HG02943 (cell line): Measurements from ENCODE around the gene ZNF471.
A peak's percentile ranks its signal among the peaks of the same experiment; 100 is the strongest.

Source experiments
- ATAC-seq: cut with Tn5 transposase; IDR thresholded peaks from one replicate; pipeline ENCODE4 v1.9.1; 2021; ENCODE audit warnings: mild to moderate bottlenecking, low read depth, moderate library complexity; ENCODE audit not compliant: unreplicated experiment

ZNF471 gene

DNA sequence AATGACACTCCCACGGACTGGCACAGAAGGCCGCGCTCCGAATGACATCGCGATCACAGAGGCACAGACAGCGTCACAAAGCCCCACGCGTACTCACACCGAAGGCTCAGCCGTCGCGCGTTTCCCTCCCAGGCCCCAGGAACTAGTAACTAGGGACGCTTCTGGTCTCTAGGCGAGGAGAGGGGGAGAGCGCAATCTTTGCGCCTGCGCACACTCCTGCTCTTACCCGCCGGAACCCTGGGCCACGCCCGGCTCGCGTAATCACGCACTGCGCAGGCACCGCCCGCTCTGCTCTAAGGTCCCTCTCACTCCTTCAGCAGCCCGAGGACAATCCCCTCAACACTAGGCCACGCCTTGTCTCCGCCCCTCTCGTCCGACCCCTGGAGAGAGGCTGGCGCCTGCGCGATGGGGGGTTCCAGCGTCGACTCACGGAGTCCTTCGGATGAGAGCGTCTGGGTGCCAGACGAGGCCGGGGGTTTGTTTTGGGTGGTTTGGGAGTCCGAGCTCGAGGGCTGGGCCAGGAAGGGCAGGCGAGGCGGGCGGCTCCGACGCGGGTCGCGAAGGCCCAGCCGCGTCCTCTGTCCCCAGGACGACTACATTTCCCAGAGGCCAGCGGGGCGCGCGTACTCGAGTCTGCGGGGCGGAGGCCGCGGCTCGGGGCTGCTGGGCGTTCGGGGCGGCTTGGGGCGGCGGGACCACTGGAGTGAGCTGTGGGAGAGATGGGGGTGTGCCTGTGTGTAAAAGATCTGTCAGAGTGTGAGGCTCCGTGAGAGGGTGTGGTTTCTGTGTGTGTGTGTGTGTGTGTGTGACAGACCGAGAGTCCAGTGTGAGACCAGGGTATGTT lies at the start of gene ZNF471:
Gene ZNF471, plus strand, starts transcription at position 410 of the 844 bp plus-strand sequence. CDS start 3,717 bp downstream, outside the sequence.
- no peak for ATAC-seq

GRCh38 chr19:56474308-56474707 lies 33.3 kb upstream of the ZNF471 start:
- ATAC-seq, result no peak

- ATAC-seq, result no peak
Measured at GRCh38 chr19:56476093-56476492, 31.6 kb upstream of the ZNF471 start.

DNA sequence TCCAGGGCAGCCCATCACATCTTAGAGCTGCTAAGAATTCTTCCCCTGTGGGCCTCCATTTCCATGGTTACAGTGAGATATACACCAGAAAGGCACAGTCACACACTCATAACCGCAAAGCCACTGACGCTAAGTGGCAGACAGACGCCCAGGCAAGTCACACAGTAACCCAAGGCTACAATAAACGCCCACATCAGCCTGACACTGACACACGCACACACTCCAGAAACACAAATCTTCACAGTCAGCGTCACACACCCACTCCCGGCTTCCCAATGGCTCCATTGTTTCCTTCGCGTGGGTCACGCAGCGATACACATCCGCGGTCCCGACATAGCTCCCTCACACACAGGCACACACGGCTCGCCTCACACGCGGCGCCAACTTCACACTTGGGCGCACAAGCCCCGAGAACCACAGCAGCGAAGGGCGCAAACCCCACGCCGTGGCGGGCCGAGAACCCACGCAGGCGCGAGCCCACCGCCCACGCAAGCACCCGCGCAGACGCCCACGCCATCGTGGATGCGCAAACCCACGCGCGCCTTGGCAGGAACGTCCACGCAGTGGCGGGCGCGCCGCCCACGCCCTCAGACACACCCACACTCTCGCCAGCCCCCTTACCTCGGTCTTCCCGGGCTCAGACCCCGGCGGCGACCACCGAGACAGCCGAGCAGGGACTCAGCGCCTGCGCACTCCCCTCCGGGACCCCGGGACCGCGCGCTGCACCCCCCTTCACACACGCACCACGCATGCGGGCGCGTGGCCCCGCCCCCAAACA lies 30.8 kb upstream of the ZNF471 start, which contains the start of gene ZNF667:
Gene ZNF667, minus strand, starts transcription at position 695 of the 778 bp plus-strand sequence. CDS start 14,975 bp downstream, outside the sequence.
- ATAC-seq, result no peak

DNA sequence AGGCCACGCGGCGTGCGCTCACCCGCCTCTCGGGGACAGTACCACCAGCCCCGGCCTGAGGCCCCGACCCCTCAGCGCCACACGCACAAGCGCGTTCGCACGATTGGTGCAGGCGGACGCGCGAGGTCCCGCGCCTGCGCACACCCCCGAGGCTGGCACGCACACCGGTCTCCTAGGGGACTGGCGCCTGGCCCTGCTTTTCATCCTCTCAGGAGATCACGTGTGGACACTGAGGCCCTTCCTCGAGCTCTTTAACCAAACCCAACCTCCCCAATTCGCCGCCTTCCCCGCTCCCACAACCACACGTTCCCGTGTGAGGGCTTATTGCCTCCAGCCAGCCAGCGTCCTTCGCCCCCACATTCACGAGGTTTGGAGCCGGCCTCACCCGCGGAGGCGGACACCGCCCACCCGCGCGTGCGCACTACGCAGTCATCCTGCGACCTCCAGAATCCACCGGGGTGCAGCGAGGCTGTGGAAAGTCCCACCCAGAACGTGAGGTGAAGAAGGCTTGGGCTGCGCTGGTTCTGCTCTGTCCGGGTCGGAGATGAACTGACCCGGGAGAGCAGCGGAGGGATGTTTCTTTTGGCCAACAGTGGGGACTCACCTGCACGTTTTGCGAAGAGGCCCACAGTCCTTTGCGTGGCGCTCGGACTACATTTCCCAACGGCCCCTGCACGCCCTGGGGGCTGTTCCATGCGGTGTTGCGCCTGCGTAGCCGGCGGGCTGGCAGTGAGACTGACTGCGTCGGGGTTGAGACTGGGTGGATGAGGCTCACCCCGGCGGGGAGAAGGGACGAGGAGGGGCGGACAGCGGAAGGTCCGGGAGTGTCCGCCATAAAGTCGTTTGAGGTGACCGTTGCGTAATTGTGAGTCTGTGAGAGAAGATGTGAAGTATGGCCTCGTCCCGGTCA lies 30.0 kb upstream of the ZNF471 start:
- ATAC-seq, result no peak

GRCh38 chr19:56491399-56491798 lies 16.3 kb upstream of the ZNF471 start:
- ATAC-seq, result no peak

GRCh38 chr19:56504581-56504980 lies 3.1 kb upstream of the ZNF471 start:
- no peak for ATAC-seq

DNA sequence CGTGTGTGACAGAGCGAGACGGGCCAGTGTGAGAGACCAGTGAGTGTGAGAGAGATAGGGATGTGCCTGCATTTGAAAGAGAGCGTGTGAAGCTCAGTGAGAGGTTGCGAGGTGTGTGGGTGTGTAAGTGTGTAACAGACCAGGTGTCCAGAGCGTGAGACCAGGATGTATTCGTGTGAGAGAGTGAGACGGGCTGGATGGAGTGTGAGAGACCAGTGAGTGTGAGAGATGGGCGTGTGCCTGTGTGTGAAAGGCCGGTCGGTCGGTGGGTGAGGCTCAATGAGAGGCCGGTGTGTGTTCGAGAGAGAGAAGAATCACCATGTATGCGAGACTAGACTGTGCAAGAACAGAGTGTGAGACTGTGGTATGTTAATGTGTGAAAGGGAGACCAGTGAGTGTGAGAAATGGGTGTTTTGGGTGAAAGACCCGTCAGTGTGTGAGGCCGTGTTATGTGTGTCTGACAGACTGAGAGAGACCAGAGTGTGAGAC lies 679 bp downstream of the ZNF471 start:
- ATAC-seq, result no peak

GRCh38 chr19:56525214-56525860 lies 17.7 kb downstream of the ZNF471 start:
- ATAC-seq, result no peak

GRCh38 chr19:56537442-56537841 lies 29.8 kb downstream of the ZNF471 start:
- no peak for ATAC-seq

DNA sequence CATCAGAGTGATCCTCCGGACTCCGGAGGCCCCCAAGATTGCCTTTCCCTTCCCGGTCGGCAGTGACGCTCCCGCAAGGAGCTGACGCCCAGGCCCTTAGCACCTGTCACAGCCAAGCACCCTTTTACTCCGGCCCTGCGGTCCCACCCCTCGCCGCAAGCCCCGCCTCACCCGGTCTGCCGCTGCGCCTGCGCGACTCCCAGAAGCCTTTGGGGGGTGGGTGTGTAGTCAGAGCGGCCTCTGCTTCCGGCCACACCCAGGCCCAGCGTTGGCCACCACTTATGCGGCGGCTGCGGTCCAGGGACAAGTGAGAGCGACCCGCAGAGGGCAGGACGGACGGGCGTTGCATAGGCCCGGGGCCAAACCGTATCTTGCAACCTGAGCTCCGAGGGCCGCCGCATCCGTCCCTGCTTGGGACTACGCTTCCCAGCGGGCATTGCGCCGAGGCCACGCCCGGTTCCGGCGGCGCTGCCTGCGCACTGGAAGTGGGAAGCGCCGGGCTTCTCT lies 30.7 kb downstream of the ZNF471 start:
- ATAC-seq, result no peak

DNA sequence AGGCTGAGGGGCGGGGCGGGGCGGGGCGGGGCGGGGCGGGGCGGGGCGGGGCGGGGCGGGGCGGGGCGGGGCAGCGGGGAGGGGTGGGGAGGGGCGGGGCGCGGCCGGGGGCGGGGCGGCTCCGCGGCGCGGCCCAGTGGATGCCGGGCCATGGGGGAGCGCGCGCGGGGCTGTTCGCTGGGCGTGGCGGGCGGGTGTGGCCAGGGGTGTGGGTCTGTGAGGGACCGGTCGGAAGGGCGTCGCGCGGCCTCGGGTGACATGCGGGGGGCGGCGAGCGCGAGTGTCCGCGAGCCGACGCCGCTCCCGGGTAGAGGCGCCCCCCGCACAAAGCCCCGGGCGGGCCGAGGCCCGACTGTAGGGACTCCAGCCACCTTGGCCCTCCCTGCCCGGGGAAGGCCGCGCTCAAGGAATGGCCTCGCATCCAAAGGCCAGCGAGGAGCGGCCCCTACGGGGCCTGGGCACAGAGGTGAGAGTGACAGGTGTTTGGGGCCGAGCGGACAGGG lies 31.2 kb downstream of the ZNF471 start, which contains the start of gene ZFP28:
Gene ZFP28, plus strand, starts transcription at position 188 of the 503 bp plus-strand sequence. Its CDS starts 71 bp downstream, at position 259.
- ATAC-seq, result no peak

- no peak for ATAC-seq
Measured at GRCh38 chr19:56543776-56544175, 36.1 kb downstream of the ZNF471 start.

DNA sequence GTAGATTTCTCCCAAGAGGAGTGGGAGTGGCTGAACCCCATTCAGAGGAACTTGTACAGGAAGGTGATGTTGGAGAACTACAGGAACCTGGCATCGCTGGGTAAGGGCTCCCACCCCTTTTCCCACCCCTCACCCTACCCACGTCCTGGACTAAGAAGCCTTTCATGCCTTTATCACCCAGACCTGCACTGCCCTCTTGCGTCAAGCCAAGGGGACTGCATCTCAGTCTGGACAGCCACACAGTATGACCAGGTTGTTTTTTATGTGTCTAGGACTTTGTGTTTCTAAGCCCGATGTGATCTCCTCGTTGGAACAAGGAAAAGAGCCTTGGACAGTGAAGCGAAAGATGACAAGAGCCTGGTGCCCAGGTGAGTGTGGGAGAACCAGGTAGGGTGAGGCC lies 39.9 kb downstream of the ZNF471 start:
- no peak for ATAC-seq

GRCh38 chr19:56554272-56554869 lies 46.7 kb downstream of the ZNF471 start:
- ATAC-seq, result no peak

DNA sequence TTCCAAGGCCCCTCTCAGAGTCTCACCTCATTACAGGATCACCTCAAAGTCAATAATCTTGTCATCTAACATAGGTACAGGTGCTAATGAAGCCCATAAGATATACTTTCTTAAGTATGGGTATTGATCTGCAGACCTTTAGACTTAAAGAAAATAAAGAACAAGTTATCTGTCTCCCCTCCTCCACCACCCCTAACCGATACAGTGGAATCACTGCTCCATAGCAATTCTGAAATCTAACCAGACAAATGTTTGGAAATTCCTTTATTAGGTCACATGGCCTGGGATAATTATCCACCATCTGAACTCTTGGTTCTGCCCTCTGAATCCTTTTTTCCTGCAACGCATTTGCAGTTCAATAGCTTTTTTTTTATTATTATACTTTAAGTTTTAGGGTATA lies 55.1 kb downstream of the ZNF471 start:
- ATAC-seq, result no peak

GRCh38 chr19:56566904-56567273 lies 59.2 kb downstream of the ZNF471 start:
- ATAC-seq, result peak; percentile 20

GRCh38 chr19:56567274-56568120 lies 59.8 kb downstream of the ZNF471 start, which contains the start of gene ZNF470:
ZNF470 (plus strand) TSS chr19:56567468; CDS start chr19:56570312, 2,844 bp downstream.
- ATAC-seq, result peak; percentile 97
